Thoracic aorta (tissue), 2 donors: ENCODE measurements around the gene UBASH3A. TPM values are rescaled to one million over a fixed set of nuclear protein-coding genes. Genes with fewer than 3 reads are reported as not detected.

Source experiments
- ATAC-seq: fragments of 150-250 bp; one replicate; pipeline ENCODE4 v1.8.0; 2017; ENCODE audit warnings: low read depth; ENCODE audit not compliant: insufficient number of reproducible peaks, low FRiP score
- DNase-seq: peaks from one replicate; pipeline ENCODE4 v3.0.0-alpha.2; 2020; ENCODE audit warnings: low spot score
- H3K27ac ChIP-seq, 2 donors: fragments of 200-600 bp; sonication (generic); 1 replicate in 1 of 2; 2 replicates in 1 of 2; pipeline ENCODE4 v1.5.1; 2016; ENCODE audit warnings: mild to moderate bottlenecking in 2 of 2, moderate library complexity in 2 of 2
- H3K27me3 ChIP-seq: fragments of 200-600 bp; sonication (generic); replicated peaks from 2 replicates; pipeline ENCODE4 v1.6.0; 2016; ENCODE audit warnings: mild to moderate bottlenecking; ENCODE audit not compliant: insufficient read depth
- H3K36me3 ChIP-seq: fragments of 200-600 bp; sonication (generic); one replicate; pipeline ENCODE4 v1.5.1; 2016
- H3K4me1 ChIP-seq, 2 donors: fragments of 200-600 bp; sonication (generic); 1 replicate in 1 of 2; 2 replicates in 1 of 2; pipeline versions ENCODE4 v1.5.1 to v1.6.0; 2016; ENCODE audit warnings: low read depth in 2 of 2, mild to moderate bottlenecking in 1 of 2; ENCODE audit not compliant: control insufficient read depth in 1 of 2
- H3K4me3 ChIP-seq: fragments of 200-600 bp; sonication (generic); 2 replicates; pipeline ENCODE4 v1.5.1; 2016; ENCODE audit warnings: mild to moderate bottlenecking
- H3K9me3 ChIP-seq: fragments of 200-600 bp; sonication (generic); 2 replicates; pipeline ENCODE4 v1.5.1; 2016
- total RNA-seq, 2 donors: library from RNA; depleted of rRNA; stranded (reverse); fragments of >200 nt; gene quantifications; one replicate each; pipeline versions ENCODE4 v1.1.0 to v1.2.3, GENCODE V29; 2016
- TF ChIP-seq, protein P1 (sequence below): fragments of 200-600 bp; sonication (generic); IDR thresholded peaks from one replicate; pipeline ENCODE4 v1.5.1; 2019; ENCODE audit warnings: antibody characterized with exemption

The UBASH3A gene
- total RNA-seq, 2 donors from 2014 or later: 1.2 to 1.3 TPM

GRCh38 chr21:42363312-42363711, 40.4 kb upstream of the UBASH3A start:
- no peak for DNase-seq
- H3K36me3 ChIP-seq: no peaks in the 10 kb centered on the region

GRCh38 chr21:42364304-42364865, 39.3 kb upstream of the UBASH3A start:
- TF ChIP-seq, protein P1, sequence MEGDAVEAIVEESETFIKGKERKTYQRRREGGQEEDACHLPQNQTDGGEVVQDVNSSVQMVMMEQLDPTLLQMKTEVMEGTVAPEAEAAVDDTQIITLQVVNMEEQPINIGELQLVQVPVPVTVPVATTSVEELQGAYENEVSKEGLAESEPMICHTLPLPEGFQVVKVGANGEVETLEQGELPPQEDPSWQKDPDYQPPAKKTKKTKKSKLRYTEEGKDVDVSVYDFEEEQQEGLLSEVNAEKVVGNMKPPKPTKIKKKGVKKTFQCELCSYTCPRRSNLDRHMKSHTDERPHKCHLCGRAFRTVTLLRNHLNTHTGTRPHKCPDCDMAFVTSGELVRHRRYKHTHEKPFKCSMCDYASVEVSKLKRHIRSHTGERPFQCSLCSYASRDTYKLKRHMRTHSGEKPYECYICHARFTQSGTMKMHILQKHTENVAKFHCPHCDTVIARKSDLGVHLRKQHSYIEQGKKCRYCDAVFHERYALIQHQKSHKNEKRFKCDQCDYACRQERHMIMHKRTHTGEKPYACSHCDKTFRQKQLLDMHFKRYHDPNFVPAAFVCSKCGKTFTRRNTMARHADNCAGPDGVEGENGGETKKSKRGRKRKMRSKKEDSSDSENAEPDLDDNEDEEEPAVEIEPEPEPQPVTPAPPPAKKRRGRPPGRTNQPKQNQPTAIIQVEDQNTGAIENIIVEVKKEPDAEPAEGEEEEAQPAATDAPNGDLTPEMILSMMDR: no peak
- DNase-seq: no peak
- no peaks in the 10 kb centered on the region for H3K9me3 ChIP-seq
- H3K27ac ChIP-seq: no peak overlapping the region
- H3K4me1 ChIP-seq: no peaks in the 10 kb centered on the region
- ATAC-seq: no peak
- no peak overlapping the region for H3K4me3 ChIP-seq
- no peaks in the 10 kb centered on the region for H3K36me3 ChIP-seq
- H3K27me3 ChIP-seq: no peaks in the 10 kb centered on the region

More at GRCh38 chr21:42363312-42363711, 40.4 kb upstream of the UBASH3A start:
- no peaks in the 10 kb centered on the region for H3K9me3 ChIP-seq
- TF ChIP-seq, protein P1: no peak
- no peaks in the 10 kb centered on the region for H3K27me3 ChIP-seq
- H3K4me1 ChIP-seq: no peaks in the 10 kb centered on the region
- no peak overlapping the region for H3K4me3 ChIP-seq
- no peak overlapping the region for H3K27ac ChIP-seq
- no peak for ATAC-seq

- H3K27me3 ChIP-seq: no peaks in the 10 kb centered on the region
- H3K4me1 ChIP-seq: no peaks in the 10 kb centered on the region
- no peak for DNase-seq
- H3K4me3 ChIP-seq: no peak overlapping the region
- no peak for ATAC-seq
- no peaks in the 10 kb centered on the region for H3K36me3 ChIP-seq
- no peak overlapping the region for H3K27ac ChIP-seq
- TF ChIP-seq, protein P1: no peak
- no peaks in the 10 kb centered on the region for H3K9me3 ChIP-seq
Measured at GRCh38 chr21:42365770-42366169, 37.9 kb upstream of the UBASH3A start.

DNA sequence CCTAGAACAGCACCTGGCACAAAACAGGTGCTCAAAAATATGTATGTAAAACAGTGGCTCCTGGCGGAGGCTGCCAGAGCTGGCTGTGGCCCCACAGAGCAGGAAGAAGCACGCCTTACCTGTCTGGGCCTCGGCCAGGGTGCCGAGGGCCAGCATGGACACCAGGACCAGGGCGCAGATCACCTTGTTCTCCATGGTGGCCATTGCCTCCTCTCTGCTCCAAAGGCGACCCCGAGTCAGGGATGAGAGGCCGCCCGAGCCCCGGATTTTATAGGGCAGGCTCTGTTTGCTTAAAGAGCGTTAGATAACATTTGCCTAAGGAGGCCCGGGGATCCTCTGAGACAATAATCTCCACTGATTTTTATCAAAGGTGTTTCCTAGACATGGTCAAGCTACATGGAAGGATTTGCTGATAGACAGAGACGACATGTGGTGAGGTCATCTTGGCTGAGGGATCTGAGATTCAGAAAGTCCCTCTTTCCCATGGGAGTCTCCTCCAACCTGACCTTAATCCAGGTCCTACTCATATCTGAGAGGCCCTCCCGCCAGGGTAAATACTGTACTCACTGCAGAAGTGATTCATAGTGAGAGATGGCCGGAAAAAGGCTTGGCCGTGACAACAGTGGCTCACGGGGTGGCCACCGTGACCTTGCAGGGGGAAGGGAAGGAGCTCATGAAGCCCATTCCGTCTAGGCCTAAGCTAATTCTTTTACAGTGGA, 37.3 kb upstream of the UBASH3A start, which contains the start of gene TFF1:
TSS of gene TFF1 (minus strand) at position 244 of the 719 bp plus-strand sequence. CDS start at position 204, 40 bp downstream.
- Histone ChIP-seq H3K27me3 (no peaks in the 10 kb centered on the region), H3K4me3 (no peak within 1 kb of the TSS), H3K27ac (no peak within 1 kb of the TSS), H3K4me1 (no peaks in the 10 kb centered on the region), H3K36me3 (no peaks in the 10 kb centered on the region), H3K9me3 (no peaks in the 10 kb centered on the region)
- TF ChIP-seq, protein P1: no peak
- DNase-seq (no peak), ATAC-seq (no peak)

- Histone ChIP-seq H3K36me3 (no peaks in the 10 kb centered on the region), H3K4me3 (no peak overlapping the region), H3K27ac (no peak overlapping the region), H3K9me3 (no peaks in the 10 kb centered on the region), H3K27me3 (no peaks in the 10 kb centered on the region), H3K4me1 (no peaks in the 10 kb centered on the region)
- TF ChIP-seq, protein P1: no peak
- ATAC-seq: no peak
- DNase-seq: no peak
Measured at GRCh38 chr21:42367367-42368165, 36.1 kb upstream of the UBASH3A start.
